Regular cardiac myocyte (primary cell): ENCODE data around the gene ASCC2. TPM values are rescaled to one million over a fixed set of nuclear protein-coding genes. Genes with fewer than 3 reads are reported as not detected.

Experiments used
- total RNA-seq: library from RNA; depleted of rRNA; stranded (reverse); fragments of >200 nt; gene quantifications from 2 replicates; pipeline ENCODE4 v1.2.3, GENCODE V29; 2014

The ASCC2 gene
- 19.4 and 29.3 TPM in 2 replicates for total RNA-seq

GRCh38 chr22:29837741-29838598 lies at the start of gene ASCC2:
ASCC2 (minus strand) TSS chr22:29838274; CDS start chr22:29832325, 5,949 bp downstream.

GRCh38 chr22:29883045-29883774 lies 45.1 kb upstream of the ASCC2 start, which contains the start of gene MTMR3:
MTMR3 (plus strand) TSS chr22:29883174; CDS start chr22:29971060, 87,886 bp downstream.

GRCh38 chr22:29767171-29768051 lies 70.7 kb downstream of the ASCC2 start, which contains the start of gene UQCR10:
UQCR10 (plus strand) TSS chr22:29767369; CDS start chr22:29767399, 30 bp downstream.

GRCh38 chr22:29766632-29767170 lies 71.4 kb downstream of the ASCC2 start, which contains the start of gene ZMAT5:
ZMAT5 (minus strand) TSS chr22:29767007; CDS start chr22:29748544, 18,463 bp downstream.

Other genes with a start within 250 kb of the ASCC2 start
- 68.2 and 129 TPM in 2 replicates for gene NF2, start 234.6 kb downstream of the ASCC2 start, total RNA-seq
- not detected in 2 replicates for gene CABP7, start 118.3 kb downstream of the ASCC2 start, total RNA-seq
- 20.9 and 22.0 TPM in 2 replicates for gene ZMAT5, start 71.3 kb downstream of the ASCC2 start, total RNA-seq
- gene UQCR10, start 70.9 kb downstream of the ASCC2 start, total RNA-seq, result 68.5 and 77.5 TPM in 2 replicates
- gene MTMR3, start 44.9 kb upstream of the ASCC2 start, total RNA-seq, result 21.3 and 28.2 TPM in 2 replicates
- under 0.01 TPM in 2 replicates for gene HORMAD2, start 242.2 kb upstream of the ASCC2 start, total RNA-seq